OCI-LY1 (cell line): ENCODE data around the gene DGKD.

Experiments
- H2AFZ ChIP-seq: fragments of 200-600 bp; sonication (generic), shearing (Covaris generic); 2 replicates; pipeline ENCODE4 v1.6.0; 2014; ENCODE audit warnings: antibody characterized with exemption, mild to moderate bottlenecking, low read length
- H3F3A ChIP-seq: fragments of 200-600 bp; sonication (generic), shearing (Covaris generic); 2 replicates; pipeline ENCODE4 v1.6.0; 2014; ENCODE audit warnings: mild to moderate bottlenecking, antibody characterized with exemption, low read length, moderate library complexity; ENCODE audit not compliant: insufficient read depth
- H3K27ac ChIP-seq: fragments of 200-600 bp; sonication (generic); 2 replicates; pipeline ENCODE4 v1.5.1; 2014; ENCODE audit warnings: low read length, mixed run types, mild to moderate bottlenecking, low read depth; ENCODE audit not compliant: poor library complexity, severe bottlenecking
- H3K27me3 ChIP-seq: fragments of 200-600 bp; sonication (generic); 2 replicates; pipeline ENCODE4 v1.6.0; 2014; ENCODE audit warnings: antibody characterized with exemption, mild to moderate bottlenecking, low read length, moderate library complexity; ENCODE audit not compliant: insufficient read depth
- H3K36me3 ChIP-seq: fragments of 200-600 bp; sonication (generic); 2 replicates; pipeline ENCODE4 v1.6.1; 2014; ENCODE audit warnings: mild to moderate bottlenecking, antibody characterized with exemption, low read length, moderate library complexity, mixed read lengths; ENCODE audit not compliant: insufficient read depth
- H3K4me1 ChIP-seq: fragments of 200-600 bp; sonication (generic); 2 replicates; pipeline ENCODE4 v1.5.1; 2014; ENCODE audit warnings: mild to moderate bottlenecking, low read length, moderate library complexity; ENCODE audit not compliant: insufficient read depth, severe bottlenecking
- H3K4me2 ChIP-seq: fragments of 200-600 bp; sonication (generic), shearing (Covaris generic); 2 replicates; pipeline ENCODE4 v1.6.1; 2014; ENCODE audit warnings: low read length
- H3K4me3 ChIP-seq: fragments of 200-600 bp; sonication (generic); 2 replicates; pipeline ENCODE4 v1.5.1; 2014; ENCODE audit warnings: low read length, low read depth, mild to moderate bottlenecking, mixed read lengths; ENCODE audit not compliant: poor library complexity, severe bottlenecking
- H3K79me2 ChIP-seq: fragments of 200-600 bp; shearing (Covaris generic); 2 replicates; pipeline ENCODE4 v1.6.1; 2016; ENCODE audit warnings: mixed run types, low read length, mixed read lengths; ENCODE audit not compliant: insufficient read depth
- H3K9ac ChIP-seq: fragments of 200-600 bp; sonication (generic), shearing (Covaris generic); 2 replicates; pipeline ENCODE4 v1.6.1; 2014; ENCODE audit warnings: mild to moderate bottlenecking, low read length, mixed read lengths
- H3K9me2 ChIP-seq: fragments of 200-600 bp; sonication (generic), shearing (Covaris generic); 2 replicates; pipeline ENCODE4 v1.6.1; 2014; ENCODE audit warnings: low read depth, mild to moderate bottlenecking, low read length, mixed read lengths
- H3K9me3 ChIP-seq: fragments of 200-600 bp; shearing (Covaris generic); 2 replicates; pipeline ENCODE4 v1.6.1; 2014; ENCODE audit warnings: low read length, mixed read lengths
- H4K20me1 ChIP-seq: fragments of 200-600 bp; sonication (generic), shearing (Covaris generic); 2 replicates; pipeline ENCODE4 v1.6.0; 2016; ENCODE audit warnings: mild to moderate bottlenecking, low read length; ENCODE audit not compliant: insufficient read depth
- EZH2 ChIP-seq: fragments of 200-600 bp; sonication (generic), shearing (Covaris generic); IDR thresholded peaks from 2 replicates; pipeline ENCODE4 v1.8.0; 2017; ENCODE audit warnings: borderline replicate concordance, mixed run types, mild to moderate bottlenecking, antibody characterized with exemption, low read length, moderate library complexity, mixed read lengths
- TF ChIP-seq, protein P1 (sequence below): fragments of 200-600 bp; sonication (generic), shearing (Covaris generic); IDR thresholded peaks from 2 replicates; pipeline ENCODE4 v1.5.1; 2017; ENCODE audit warnings: mild to moderate bottlenecking, antibody characterized with exemption, low read length, moderate library complexity, mixed read lengths

Gene DGKD

DNA sequence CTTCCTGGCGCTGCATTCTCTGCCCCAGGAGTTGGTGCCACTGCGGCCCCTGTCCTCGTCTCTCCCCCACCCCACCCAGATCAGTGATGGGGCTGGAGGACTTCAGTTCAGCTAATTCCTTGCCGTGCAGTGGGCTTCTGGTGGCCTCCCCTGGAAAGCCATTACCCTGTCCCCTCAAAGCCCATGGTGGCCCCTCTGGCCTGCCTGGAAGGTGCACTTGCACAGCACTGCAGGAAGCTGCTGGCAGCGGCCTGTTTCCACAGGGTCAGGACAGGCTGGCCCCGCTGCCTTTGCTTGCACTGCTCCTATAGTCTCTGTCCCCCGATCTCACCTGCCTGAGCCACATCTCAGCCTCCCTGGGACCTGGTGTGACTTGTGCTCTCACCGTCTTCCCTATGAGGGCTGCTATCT lies 107.2 kb downstream of the DGKD start:
- Histone ChIP-seq H3K9me2 (no peaks in the 10 kb centered on the region), H2AFZ (no peak overlapping the region), H3K4me1 (no peaks in the 10 kb centered on the region), H3K79me2 (no peaks in the 10 kb centered on the region), H3K36me3 (peaks cover 9% of the 10 kb centered on the region; the same call in 1 of the 2 replicates), H3K4me2 (no peak overlapping the region), H3F3A (no peaks in the 10 kb centered on the region), H3K27ac (no peak overlapping the region), H3K27me3 (no peaks in the 10 kb centered on the region), H4K20me1 (no peaks in the 10 kb centered on the region), H3K9ac (no peak overlapping the region), H3K9me3 (no peaks in the 10 kb centered on the region), H3K4me3 (no peak overlapping the region)
- TF ChIP-seq, protein P1, sequence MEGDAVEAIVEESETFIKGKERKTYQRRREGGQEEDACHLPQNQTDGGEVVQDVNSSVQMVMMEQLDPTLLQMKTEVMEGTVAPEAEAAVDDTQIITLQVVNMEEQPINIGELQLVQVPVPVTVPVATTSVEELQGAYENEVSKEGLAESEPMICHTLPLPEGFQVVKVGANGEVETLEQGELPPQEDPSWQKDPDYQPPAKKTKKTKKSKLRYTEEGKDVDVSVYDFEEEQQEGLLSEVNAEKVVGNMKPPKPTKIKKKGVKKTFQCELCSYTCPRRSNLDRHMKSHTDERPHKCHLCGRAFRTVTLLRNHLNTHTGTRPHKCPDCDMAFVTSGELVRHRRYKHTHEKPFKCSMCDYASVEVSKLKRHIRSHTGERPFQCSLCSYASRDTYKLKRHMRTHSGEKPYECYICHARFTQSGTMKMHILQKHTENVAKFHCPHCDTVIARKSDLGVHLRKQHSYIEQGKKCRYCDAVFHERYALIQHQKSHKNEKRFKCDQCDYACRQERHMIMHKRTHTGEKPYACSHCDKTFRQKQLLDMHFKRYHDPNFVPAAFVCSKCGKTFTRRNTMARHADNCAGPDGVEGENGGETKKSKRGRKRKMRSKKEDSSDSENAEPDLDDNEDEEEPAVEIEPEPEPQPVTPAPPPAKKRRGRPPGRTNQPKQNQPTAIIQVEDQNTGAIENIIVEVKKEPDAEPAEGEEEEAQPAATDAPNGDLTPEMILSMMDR: no peak
- TF ChIP-seq EZH2: no peak

DNA sequence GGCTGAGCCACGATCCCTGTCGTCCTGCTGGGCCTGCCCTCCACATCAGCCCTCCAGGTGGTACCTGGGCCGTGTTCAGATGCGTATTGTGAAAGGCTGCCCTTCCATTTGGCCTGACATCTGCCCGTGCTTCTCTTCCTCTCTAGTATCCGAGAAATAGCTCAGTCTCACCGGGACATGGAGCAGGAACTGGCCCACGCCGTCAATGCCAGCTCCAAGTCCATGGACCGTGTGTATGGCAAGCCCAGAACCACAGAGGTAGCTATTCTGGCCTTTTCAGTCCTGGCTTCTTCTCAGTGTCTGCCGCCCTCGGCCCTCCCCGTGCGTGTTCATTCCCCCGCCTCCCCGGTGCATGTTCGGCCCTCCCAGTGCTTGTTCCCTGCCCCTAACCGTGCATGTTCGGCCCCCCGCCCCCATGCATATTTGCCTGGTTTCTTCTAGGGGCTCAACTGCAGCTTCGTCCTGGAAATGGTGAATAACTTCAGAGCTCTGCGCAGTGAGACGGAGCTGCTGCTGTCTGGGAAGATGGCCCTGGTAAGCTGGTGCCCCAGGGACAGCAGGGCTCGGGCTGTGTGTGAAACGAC lies 108.0 kb downstream of the DGKD start:
- Histone ChIP-seq H3K9me2 (no peaks in the 10 kb centered on the region), H4K20me1 (no peaks in the 10 kb centered on the region), H3K4me1 (no peaks in the 10 kb centered on the region), H3K27me3 (no peaks in the 10 kb centered on the region), H3K9ac (no peak overlapping the region), H2AFZ (no peak overlapping the region), H3K36me3 (peaks cover 9% of the 10 kb centered on the region; the same call in 1 of the 2 replicates), H3K4me3 (no peak overlapping the region), H3K9me3 (no peaks in the 10 kb centered on the region), H3K79me2 (no peaks in the 10 kb centered on the region), H3K27ac (no peak overlapping the region), H3F3A (no peaks in the 10 kb centered on the region), H3K4me2 (no peak overlapping the region)
- TF ChIP-seq, protein P1: no peak
- TF ChIP-seq EZH2: no peak

DNA sequence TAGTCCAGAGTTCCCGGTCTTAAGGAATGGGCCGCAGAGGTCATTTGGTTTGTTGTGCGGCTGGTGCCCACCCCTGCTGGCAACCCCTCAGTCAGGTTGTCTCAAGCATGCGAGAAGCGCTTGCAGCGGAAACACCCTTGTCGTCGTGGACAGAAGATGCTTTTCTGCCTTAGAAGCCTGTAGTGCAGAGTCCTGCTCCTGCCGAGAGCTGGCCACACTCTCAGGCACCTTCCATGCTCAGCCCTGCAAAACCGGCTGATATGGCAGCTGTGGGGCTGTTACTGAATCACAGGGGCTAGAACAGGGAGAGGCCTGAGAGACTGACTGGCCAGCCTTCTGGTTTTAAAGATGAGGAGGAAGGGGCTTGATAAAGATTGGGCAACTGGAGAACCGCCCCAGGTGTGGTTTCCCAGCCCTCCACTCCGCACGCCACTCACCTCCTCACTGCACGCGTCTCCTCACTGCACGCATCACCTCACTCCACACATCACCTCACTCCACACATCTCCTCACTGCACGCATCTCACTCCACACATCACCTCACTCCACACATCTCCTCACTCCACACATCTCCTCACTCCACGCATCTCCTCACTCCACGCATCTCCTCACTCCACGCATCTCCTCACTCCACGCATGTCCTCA lies 108.7 kb downstream of the DGKD start:
- Histone ChIP-seq H3K27me3 (no peaks in the 10 kb centered on the region), H3K4me2 (no peak overlapping the region), H3K9me2 (no peaks in the 10 kb centered on the region), H3F3A (no peaks in the 10 kb centered on the region), H3K9ac (no peak overlapping the region), H4K20me1 (no peaks in the 10 kb centered on the region), H3K4me1 (no peaks in the 10 kb centered on the region), H3K9me3 (no peaks in the 10 kb centered on the region), H3K4me3 (no peak overlapping the region), H3K36me3 (peaks cover 9% of the 10 kb centered on the region; the same call in 1 of the 2 replicates), H3K27ac (no peak overlapping the region), H2AFZ (no peak overlapping the region), H3K79me2 (no peaks in the 10 kb centered on the region)
- TF ChIP-seq EZH2: no peak
- TF ChIP-seq, protein P1: no peak
